NCI-H2107 treated with DMSO at 0.1 percent for 48 hours (cell line): ENCODE results near the gene GPR173.

Experiments used
- DNase-seq: peaks from one replicate; lab custom pipeline; 2025; ENCODE audit not compliant: unreplicated experiment; lab: John Stamatoyannopoulos, UW

The GPR173 gene

GRCh38 chrX:53088136-53088974 lies 39.8 kb downstream of the GPR173 start:
- DNase-seq, result peak; percentile 74

- peak; percentile 70 for DNase-seq
Measured at GRCh38 chrX:53089224-53089842, 40.7 kb downstream of the GPR173 start.

- DNase-seq, result no peak
Measured at GRCh38 chrX:53089925-53090324, 41.3 kb downstream of the GPR173 start.

- DNase-seq, result no peak
Measured at GRCh38 chrX:53091354-53091753, 42.8 kb downstream of the GPR173 start.

- peak; percentile 74 for DNase-seq
Measured at GRCh38 chrX:53093177-53093655, 44.6 kb downstream of the GPR173 start.

GRCh38 chrX:53093748-53094581 lies 45.4 kb downstream of the GPR173 start, which contains the start of gene KANTR:
TSS of gene KANTR (plus strand) at chrX:53094142. CDS start at chrX:53124273, 30,131 bp downstream.
- peak; percentile 94 for DNase-seq

GRCh38 chrX:53094582-53094905 lies 46.0 kb downstream of the GPR173 start:
- DNase-seq, result no peak

GRCh38 chrX:53095796-53096195 lies 47.2 kb downstream of the GPR173 start:
- DNase-seq, result no peak

GRCh38 chrX:53114864-53115549 lies 66.4 kb downstream of the GPR173 start:
- DNase-seq, result no peak

- DNase-seq, result no peak
Measured at GRCh38 chrX:53115550-53115874, 66.9 kb downstream of the GPR173 start.

- no peak for DNase-seq
Measured at GRCh38 chrX:53116101-53116500, 67.5 kb downstream of the GPR173 start.

GRCh38 chrX:53122013-53122412 lies 73.4 kb downstream of the GPR173 start:
- no peak for DNase-seq

- DNase-seq, result no peak
Measured at GRCh38 chrX:53125506-53125905, 76.9 kb downstream of the GPR173 start.

GRCh38 chrX:53126377-53126776 lies 77.8 kb downstream of the GPR173 start:
- DNase-seq, result no peak

- no peak for DNase-seq
Measured at GRCh38 chrX:53128097-53128749, 79.6 kb downstream of the GPR173 start.
